HG03460 (cell line): ENCODE results near the gene SNORC.
"Not testable (repeated sequence)": the region's sequence is repeated elsewhere in the genome, so short reads cannot be mapped to it uniquely, and the experiment has no call there.

Source experiments
- ATAC-seq: cut with Tn5 transposase; IDR thresholded peaks from one replicate; pipeline ENCODE4 v1.9.1; 2021; ENCODE audit not compliant: unreplicated experiment

Gene SNORC

GRCh38 chr2:232896111-232896510 lies 26.0 kb downstream of the SNORC start:
- no peak for ATAC-seq

- ATAC-seq: no peak
These were observed 26.9 kb downstream of the SNORC start for GRCh38 chr2:232896720-232897597.

GRCh38 chr2:232897598-232898408 lies 27.7 kb downstream of the SNORC start:
- no peak for ATAC-seq

- ATAC-seq: no peak
These were observed 28.8 kb downstream of the SNORC start for GRCh38 chr2:232898592-232899543.

- no peak for ATAC-seq
These were observed 31.0 kb downstream of the SNORC start for GRCh38 chr2:232900811-232901735.

GRCh38 chr2:232901736-232902578 lies 31.9 kb downstream of the SNORC start:
- no peak for ATAC-seq

- no peak for ATAC-seq
These were observed 33.9 kb downstream of the SNORC start for GRCh38 chr2:232903989-232904388.

- not testable (repeated sequence) for ATAC-seq
These were observed 37.0 kb downstream of the SNORC start for GRCh38 chr2:232906867-232907717.

GRCh38 chr2:232907718-232908085 lies 37.6 kb downstream of the SNORC start:
- not testable (repeated sequence) for ATAC-seq

- no peak for ATAC-seq
These were observed 38.6 kb downstream of the SNORC start for GRCh38 chr2:232908695-232909094.

- ATAC-seq: no peak
These were observed 40.3 kb downstream of the SNORC start for GRCh38 chr2:232910376-232910775.

- no peak for ATAC-seq
These were observed 41.7 kb downstream of the SNORC start for GRCh38 chr2:232911712-232912277.

- no peak for ATAC-seq
These were observed 43.8 kb downstream of the SNORC start for GRCh38 chr2:232913903-232914302.

- no peak for ATAC-seq
These were observed 49.1 kb downstream of the SNORC start for GRCh38 chr2:232919141-232919540.

GRCh38 chr2:232920055-232920454 lies 50.0 kb downstream of the SNORC start:
- no peak for ATAC-seq

- no peak for ATAC-seq
These were observed 50.7 kb downstream of the SNORC start for GRCh38 chr2:232920760-232921159.

GRCh38 chr2:232924433-232924832 lies 54.4 kb downstream of the SNORC start:
- no peak for ATAC-seq
